ENCODE results near the gene YTHDF1.
A peak's percentile ranks its signal among the peaks of the same experiment; 100 is the strongest.

The YTHDF1 gene

DNA sequence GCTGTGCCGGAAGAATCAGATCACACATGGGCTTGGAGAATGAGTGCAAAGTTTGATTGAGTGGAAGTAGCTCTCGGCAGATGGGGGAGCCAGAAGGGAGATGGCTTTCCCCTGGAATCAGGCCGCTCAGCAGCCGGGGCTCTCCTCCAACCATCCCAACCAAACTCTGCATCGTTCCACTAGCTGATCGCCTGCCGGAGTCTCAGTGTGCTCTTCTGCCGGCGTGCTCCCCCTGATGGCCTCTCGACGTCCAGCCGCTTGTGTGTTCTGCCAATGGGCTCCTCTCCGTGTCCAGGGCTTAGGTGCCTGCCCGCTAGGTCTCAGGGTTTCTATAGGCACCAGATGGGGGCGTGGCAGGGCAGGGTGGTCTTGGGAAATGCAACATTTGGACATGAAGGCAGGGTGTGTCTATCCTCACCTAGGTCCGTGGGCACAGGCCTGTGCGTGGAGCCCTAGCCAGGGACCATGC, 14.9 kb upstream of the YTHDF1 start:
- Histone ChIP-seq H3K36me3 (ENCODE audit: control insufficient read depth in 1 of 2, insufficient read depth in 2 of 2, low read depth in 1 of 2, low read length in 2 of 2) (no peaks in the 10 kb centered on the region), H2AFZ (ENCODE audit: low read depth, low read length) (peak overlapping the region; percentile 7), H3K79me1 (replicated peaks; ENCODE audit: low read length, poor library complexity, severe bottlenecking) (no peaks in the 10 kb centered on the region), H3K23ac (ENCODE audit: low read length in 2 of 2) (no peak overlapping the region), H3K27me3 (ENCODE audit: control insufficient read depth in 1 of 2, insufficient read depth in 1 of 2, low read length in 2 of 2) (peaks cover 0 to 22% of the 10 kb centered on the region in 2 experiments), H3K9me3 (ENCODE audit: control insufficient read depth, low read length) (no peaks in the 10 kb centered on the region), H3K14ac (ENCODE audit: low read length in 2 of 2) (no peak overlapping the region), H3K18ac (ENCODE audit: low read depth in 1 of 2, low read length in 2 of 2) (peak overlapping the region; percentile 4 to 70), H2BK15ac (ENCODE audit: low read depth, poor library complexity, severe bottlenecking) (no peak overlapping the region), H2BK120ac (ENCODE audit: low read depth, low read length) (peak overlapping the region; percentile 4), H3K27ac (ENCODE audit: low read length, poor library complexity, severe bottlenecking) (peak overlapping the region; percentile 97), H2BK5ac (ENCODE audit: low read depth, low read length, poor library complexity, severe bottlenecking) (no peak overlapping the region), H3K4me1 (ENCODE audit: control insufficient read depth, insufficient read depth, low read depth, low read length) (peaks cover 63% of the 10 kb centered on the region), H3K4me3 (ENCODE audit: insufficient read depth in 1 of 2, low read depth in 1 of 2, low read length in 2 of 2) (no peak overlapping the region), H4K8ac (ENCODE audit: low read length) (peak overlapping the region; percentile 80), H4K91ac (ENCODE audit: low read length) (peak overlapping the region; percentile 71), H3K4ac (ENCODE audit: low read depth in 1 of 2, low read length in 2 of 2) (peak overlapping the region; percentile 3 to 50), H2BK12ac (ENCODE audit: low read length in 2 of 2) (peak overlapping the region in 1 of 2 experiments; percentile 7), H2AK5ac (ENCODE audit: low read length, severe bottlenecking) (no peak overlapping the region), H3K9ac (ENCODE audit: low read length) (peak overlapping the region; percentile 43), H3K4me2 (ENCODE audit: low read length, poor library complexity, severe bottlenecking) (no peak overlapping the region)
- DNase-seq, result peak; percentile 82
- WGBS, result 28% methylated on average over 12 of the region's 17 CpGs

- Histone ChIP-seq H3K23ac (ENCODE audit: low read length in 2 of 2) (no peak overlapping the region), H3K9me3 (ENCODE audit: control insufficient read depth, low read length) (no peaks in the 10 kb centered on the region), H2BK12ac (ENCODE audit: low read length in 2 of 2) (no peak overlapping the region), H2AK5ac (ENCODE audit: low read length, severe bottlenecking) (peak overlapping the region; percentile 97), H3K4ac (ENCODE audit: low read depth in 1 of 2, low read length in 2 of 2) (no peak overlapping the region), H3K14ac (ENCODE audit: low read length in 2 of 2) (no peak overlapping the region), H2BK15ac (ENCODE audit: low read depth, poor library complexity, severe bottlenecking) (peak overlapping the region; percentile 71), H2BK120ac (ENCODE audit: low read depth, low read length) (no peak overlapping the region), H3K79me1 (replicated peaks; ENCODE audit: low read length, poor library complexity, severe bottlenecking) (no peaks in the 10 kb centered on the region), H2BK5ac (ENCODE audit: low read depth, low read length, poor library complexity, severe bottlenecking) (no peak overlapping the region), H3K4me1 (ENCODE audit: control insufficient read depth, insufficient read depth, low read depth, low read length) (peaks cover 57% of the 10 kb centered on the region), H2AFZ (ENCODE audit: low read depth, low read length) (no peak overlapping the region), H3K36me3 (ENCODE audit: control insufficient read depth in 1 of 2, insufficient read depth in 2 of 2, low read depth in 1 of 2, low read length in 2 of 2) (no peaks in the 10 kb centered on the region), H3K27me3 (ENCODE audit: control insufficient read depth in 1 of 2, insufficient read depth in 1 of 2, low read length in 2 of 2) (peaks cover 0 to 17% of the 10 kb centered on the region in 2 experiments), H4K91ac (ENCODE audit: low read length) (no peak overlapping the region), H4K8ac (ENCODE audit: low read length) (no peak overlapping the region), H3K9ac (ENCODE audit: low read length) (no peak overlapping the region), H3K18ac (ENCODE audit: low read depth in 1 of 2, low read length in 2 of 2) (no peak overlapping the region), H3K4me2 (ENCODE audit: low read length, poor library complexity, severe bottlenecking) (no peak overlapping the region), H3K4me3 (ENCODE audit: insufficient read depth in 1 of 2, low read depth in 1 of 2, low read length in 2 of 2) (no peak overlapping the region), H3K27ac (ENCODE audit: low read length, poor library complexity, severe bottlenecking) (no peak overlapping the region)
- no peak for DNase-seq
- 75% methylated on average over 13 of the region's 13 CpGs for WGBS
Observed at GRCh38 chr20:63228806-63229205, 12.9 kb upstream of the YTHDF1 start.

DNA sequence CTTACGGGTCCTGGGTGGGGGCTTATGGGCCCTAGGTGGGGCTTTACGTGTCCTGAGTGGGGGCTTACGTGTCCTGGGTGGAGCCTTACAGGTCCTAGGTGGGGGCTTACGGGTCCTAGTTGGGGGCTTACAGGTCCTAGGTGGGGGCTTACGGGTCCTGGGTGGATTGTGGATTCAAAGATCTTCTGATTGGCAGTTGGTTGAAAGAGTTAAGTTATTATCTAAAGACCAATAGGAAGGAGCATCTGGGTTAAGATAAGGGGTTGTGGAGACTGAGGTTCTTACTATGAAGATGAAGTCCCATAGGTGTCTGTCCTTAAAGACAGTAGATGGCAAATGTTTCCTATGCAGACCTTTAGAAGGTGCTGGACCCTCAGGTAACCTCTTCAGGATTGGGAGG, 11.3 kb upstream of the YTHDF1 start:
- H3K9me3 ChIP-seq (ENCODE audit: control insufficient read depth, low read length), result no peaks in the 10 kb centered on the region
- H3K4ac ChIP-seq (ENCODE audit: low read depth in 1 of 2, low read length in 2 of 2), result no peak overlapping the region
- H3K27me3 ChIP-seq (ENCODE audit: control insufficient read depth in 1 of 2, insufficient read depth in 1 of 2, low read length in 2 of 2), result peaks cover 0 to 29% of the 10 kb centered on the region in 2 experiments
- no peak overlapping the region for H2BK5ac ChIP-seq (ENCODE audit: low read depth, low read length, poor library complexity, severe bottlenecking)
- H2BK12ac ChIP-seq (ENCODE audit: low read length in 2 of 2), result no peak overlapping the region
- H3K23ac ChIP-seq (ENCODE audit: low read length in 2 of 2), result no peak overlapping the region
- no peak for DNase-seq
- no peak overlapping the region for H2AFZ ChIP-seq (ENCODE audit: low read depth, low read length)
- peak overlapping the region; percentile 92 for H2AK5ac ChIP-seq (ENCODE audit: low read length, severe bottlenecking)
- no peaks in the 10 kb centered on the region for H3K79me1 ChIP-seq (replicated peaks; ENCODE audit: low read length, poor library complexity, severe bottlenecking)
- 95% methylated on average over 5 of the region's 5 CpGs for WGBS
- H3K14ac ChIP-seq (ENCODE audit: low read length in 2 of 2), result no peak overlapping the region
- no peak overlapping the region for H2BK15ac ChIP-seq (ENCODE audit: low read depth, poor library complexity, severe bottlenecking)
- H2BK120ac ChIP-seq (ENCODE audit: low read depth, low read length), result no peak overlapping the region
- no peak overlapping the region for H3K27ac ChIP-seq (ENCODE audit: low read length, poor library complexity, severe bottlenecking)
- H3K4me2 ChIP-seq (ENCODE audit: low read length, poor library complexity, severe bottlenecking), result no peak overlapping the region
- H4K91ac ChIP-seq (ENCODE audit: low read length), result no peak overlapping the region
- H4K8ac ChIP-seq (ENCODE audit: low read length), result no peak overlapping the region
- no peak overlapping the region for H3K9ac ChIP-seq (ENCODE audit: low read length)
- no peaks in the 10 kb centered on the region for H3K36me3 ChIP-seq (ENCODE audit: control insufficient read depth in 1 of 2, insufficient read depth in 2 of 2, low read depth in 1 of 2, low read length in 2 of 2)
- peaks cover 55% of the 10 kb centered on the region for H3K4me1 ChIP-seq (ENCODE audit: control insufficient read depth, insufficient read depth, low read depth, low read length)
- H3K4me3 ChIP-seq (ENCODE audit: insufficient read depth in 1 of 2, low read depth in 1 of 2, low read length in 2 of 2), result no peak overlapping the region
- no peak overlapping the region for H3K18ac ChIP-seq (ENCODE audit: low read depth in 1 of 2, low read length in 2 of 2)

- Histone ChIP-seq H2BK15ac (ENCODE audit: low read depth, poor library complexity, severe bottlenecking) (peak overlapping the region; percentile 30), H3K27me3 (ENCODE audit: control insufficient read depth in 1 of 2, insufficient read depth in 1 of 2, low read length in 2 of 2) (peaks cover 2 to 36% of the 10 kb centered on the region in 2 experiments), H3K14ac (ENCODE audit: low read length in 2 of 2) (no peak overlapping the region), H2AK5ac (ENCODE audit: low read length, severe bottlenecking) (peak overlapping the region; percentile 92), H3K79me1 (replicated peaks; ENCODE audit: low read length, poor library complexity, severe bottlenecking) (no peaks in the 10 kb centered on the region), H3K4ac (ENCODE audit: low read depth in 1 of 2, low read length in 2 of 2) (no peak overlapping the region), H3K36me3 (ENCODE audit: control insufficient read depth in 1 of 2, insufficient read depth in 2 of 2, low read depth in 1 of 2, low read length in 2 of 2) (no peaks in the 10 kb centered on the region), H3K9ac (ENCODE audit: low read length) (no peak overlapping the region), H2BK12ac (ENCODE audit: low read length in 2 of 2) (peak overlapping the region in 1 of 2 experiments; percentile 7), H3K4me1 (ENCODE audit: control insufficient read depth, insufficient read depth, low read depth, low read length) (peaks cover 52% of the 10 kb centered on the region), H3K4me2 (ENCODE audit: low read length, poor library complexity, severe bottlenecking) (no peak overlapping the region), H3K23ac (ENCODE audit: low read length in 2 of 2) (no peak overlapping the region), H3K18ac (ENCODE audit: low read depth in 1 of 2, low read length in 2 of 2) (no peak overlapping the region), H3K9me3 (ENCODE audit: control insufficient read depth, low read length) (no peaks in the 10 kb centered on the region), H2BK5ac (ENCODE audit: low read depth, low read length, poor library complexity, severe bottlenecking) (no peak overlapping the region), H2BK120ac (ENCODE audit: low read depth, low read length) (no peak overlapping the region), H3K27ac (ENCODE audit: low read length, poor library complexity, severe bottlenecking) (no peak overlapping the region), H4K91ac (ENCODE audit: low read length) (peak overlapping the region; percentile 19), H2AFZ (ENCODE audit: low read depth, low read length) (no peak overlapping the region), H3K4me3 (ENCODE audit: insufficient read depth in 1 of 2, low read depth in 1 of 2, low read length in 2 of 2) (no peak overlapping the region), H4K8ac (ENCODE audit: low read length) (no peak overlapping the region)
- WGBS, result 88% methylated on average over 17 of the region's 19 CpGs
- no peak for DNase-seq
Observed at GRCh38 chr20:63226042-63226943, 10.4 kb upstream of the YTHDF1 start.

Data from mesenchymal stem cell (in vitro differentiated cells and primary cell).